MM.1S (cell line): Measurements from ENCODE around the gene ARHGAP42.

Experiments used
- DNase-seq: peaks from one replicate; pipeline ENCODE4 v3.0.0-alpha.2; 2015
- H2AFZ ChIP-seq: fragments of 300-600 bp; sonication (generic); 2 replicates; pipeline ENCODE4 v1.6.0; 2016; ENCODE audit warnings: antibody characterized with exemption, low read length
- H3F3A ChIP-seq: fragments of 300-600 bp; sonication (generic); 2 replicates; pipeline ENCODE4 v1.6.1; 2016; ENCODE audit warnings: mild to moderate bottlenecking, antibody characterized with exemption, low read length, moderate library complexity, mixed read lengths; ENCODE audit not compliant: insufficient read depth
- H3K27ac ChIP-seq: fragments of 300-600 bp; sonication (generic); 2 replicates; pipeline ENCODE4 v1.5.1; 2016; ENCODE audit warnings: mild to moderate bottlenecking, low read length
- H3K27me3 ChIP-seq: fragments of 300-600 bp; sonication (generic); replicated peaks from 2 replicates; pipeline ENCODE4 v1.6.0; 2016; ENCODE audit warnings: low read length; ENCODE audit not compliant: insufficient read depth
- H3K36me3 ChIP-seq: fragments of 300-600 bp; sonication (generic); replicated peaks from 2 replicates; pipeline ENCODE4 v1.6.1; 2016; ENCODE audit warnings: mild to moderate bottlenecking, low read length, mixed read lengths; ENCODE audit not compliant: insufficient read depth
- H3K4me1 ChIP-seq: fragments of 300-600 bp; sonication (generic); 2 replicates; pipeline ENCODE4 v1.6.1; 2016; ENCODE audit warnings: low read length, mixed read lengths
- H3K4me2 ChIP-seq: fragments of 300-600 bp; sonication (generic); 2 replicates; pipeline ENCODE4 v1.6.0; 2016; ENCODE audit warnings: low read depth, low read length
- H3K4me3 ChIP-seq: fragments of 300-600 bp; sonication (generic); 2 replicates; pipeline ENCODE4 v1.5.1; 2016; ENCODE audit warnings: low read length, mixed read lengths
- H3K79me2 ChIP-seq: fragments of 300-600 bp; sonication (generic); 2 replicates; pipeline ENCODE4 v1.6.1; 2016; ENCODE audit warnings: mixed run types, low read length, mixed read lengths
- H3K9ac ChIP-seq: fragments of 300-600 bp; sonication (generic); 2 replicates; pipeline ENCODE4 v1.6.1; 2016; ENCODE audit warnings: low read length, mixed read lengths
- H3K9me2 ChIP-seq: fragments of 300-600 bp; sonication (generic); replicated peaks from 2 replicates; pipeline ENCODE4 v1.6.1; 2016; ENCODE audit warnings: mild to moderate bottlenecking, low read length, mixed read lengths; ENCODE audit not compliant: insufficient read depth
- H3K9me3 ChIP-seq: fragments of 300-600 bp; sonication (generic); replicated peaks from 2 replicates; pipeline ENCODE4 v1.6.1; 2016; ENCODE audit warnings: mild to moderate bottlenecking, low read length, mixed read lengths; ENCODE audit not compliant: insufficient read depth
- H4K20me1 ChIP-seq: fragments of 300-600 bp; sonication (generic); 2 replicates; pipeline ENCODE4 v1.6.1; 2016; ENCODE audit warnings: mild to moderate bottlenecking, low read length, moderate library complexity, mixed read lengths; ENCODE audit not compliant: insufficient read depth
- CTCF ChIP-seq: fragments of 300-600 bp; sonication (generic); IDR thresholded peaks from 2 replicates; pipeline ENCODE4 v1.5.1; 2016; ENCODE audit warnings: antibody characterized with exemption, low read length, mixed read lengths
- EZH2 ChIP-seq: fragments of 300-600 bp; sonication (generic); optimal IDR thresholded peaks from 2 replicates; pipeline ENCODE3; 2017; ENCODE audit warnings: low read depth, mild to moderate bottlenecking, antibody characterized with exemption, low read length, mixed read lengths
- EZH2phosphoT487 ChIP-seq: fragments of 300-600 bp; sonication (generic); IDR thresholded peaks from 2 replicates; pipeline ENCODE4 v1.6.1; 2018; ENCODE audit warnings: antibody characterized with exemption, low read length

The ARHGAP42 gene

GRCh38 chr11:100672498-100673033 is 14.5 kb upstream of the ARHGAP42 start:
- Histone ChIP-seq H2AFZ (no peak overlapping the region), H3K27ac (no peak overlapping the region), H3F3A (peaks cover 2% of the 10 kb centered on the region; the same call in 1 of the 2 replicates), H3K27me3 (no peaks in the 10 kb centered on the region), H3K4me3 (no peak overlapping the region), H4K20me1 (no peaks in the 10 kb centered on the region), H3K36me3 (no peaks in the 10 kb centered on the region), H3K79me2 (no peaks in the 10 kb centered on the region), H3K9me2 (no peaks in the 10 kb centered on the region), H3K4me1 (peaks cover 10% of the 10 kb centered on the region), H3K4me2 (no peak overlapping the region), H3K9me3 (no peaks in the 10 kb centered on the region), H3K9ac (no peak overlapping the region)
- TF ChIP-seq EZH2phosphoT487, result no peak
- TF ChIP-seq CTCF, result no peak
- no peak for TF ChIP-seq EZH2
- no peak for DNase-seq

- Histone ChIP-seq H3K4me1 (peaks cover 14% of the 10 kb centered on the region), H4K20me1 (no peaks in the 10 kb centered on the region), H3F3A (peaks cover 7% of the 10 kb centered on the region), H3K9me2 (no peaks in the 10 kb centered on the region), H3K9ac (no peak overlapping the region), H3K4me3 (no peak overlapping the region), H2AFZ (no peak overlapping the region), H3K36me3 (no peaks in the 10 kb centered on the region), H3K27me3 (no peaks in the 10 kb centered on the region), H3K9me3 (no peaks in the 10 kb centered on the region), H3K27ac (no peak overlapping the region), H3K4me2 (no peak overlapping the region), H3K79me2 (no peaks in the 10 kb centered on the region)
- DNase-seq, result no peak
- no peak for TF ChIP-seq EZH2
- TF ChIP-seq CTCF, result no peak
- no peak for TF ChIP-seq EZH2phosphoT487
Observed at GRCh38 chr11:100673063-100673462, 14.0 kb upstream of the ARHGAP42 start.

GRCh38 chr11:100674212-100674611 is 12.9 kb upstream of the ARHGAP42 start:
- Histone ChIP-seq H2AFZ (no peak overlapping the region), H3K4me1 (peaks cover 18% of the 10 kb centered on the region), H3K79me2 (no peaks in the 10 kb centered on the region), H3K27me3 (no peaks in the 10 kb centered on the region), H3K4me3 (no peak overlapping the region), H4K20me1 (no peaks in the 10 kb centered on the region), H3K27ac (no peak overlapping the region), H3K4me2 (no peak overlapping the region), H3F3A (peaks cover 12% of the 10 kb centered on the region), H3K36me3 (no peaks in the 10 kb centered on the region), H3K9me3 (no peaks in the 10 kb centered on the region), H3K9me2 (no peaks in the 10 kb centered on the region), H3K9ac (no peak overlapping the region)
- no peak for TF ChIP-seq EZH2
- TF ChIP-seq CTCF, result no peak
- no peak for TF ChIP-seq EZH2phosphoT487
- DNase-seq, result no peak
